Neural crest cell (in vitro differentiated cells): ENCODE measurements around the gene CREG1. TPM values are rescaled to one million over a fixed set of nuclear protein-coding genes. Genes with fewer than 3 reads are reported as not detected.

Experiments
- DNase-seq: peaks from one replicate; pipeline ENCODE4 v3.0.0; 2021; ENCODE audit warnings: low read depth, mixed read lengths, low spot score
- H3K27ac Mint-ChIP-seq: one replicate; pipeline ENCODE4 v1.8.0; 2021; ENCODE audit warnings: mild to moderate bottlenecking, mixed read lengths; ENCODE audit not compliant: unreplicated experiment
- H3K27me3 Mint-ChIP-seq: 2 replicates; pipeline ENCODE4 v1.8.0; 2021; ENCODE audit warnings: low read depth, mild to moderate bottlenecking, mixed read lengths
- H3K36me3 Mint-ChIP-seq: 2 replicates; pipeline ENCODE4 v1.8.0; 2021; ENCODE audit warnings: low read depth, mild to moderate bottlenecking, mixed read lengths
- H3K4me1 Mint-ChIP-seq: 2 replicates; pipeline ENCODE4 v1.8.0; 2021; ENCODE audit warnings: mixed read lengths
- H3K4me3 Mint-ChIP-seq: one replicate; pipeline ENCODE4 v1.8.0; 2021; ENCODE audit warnings: mild to moderate bottlenecking, mixed read lengths
- H3K9me3 Mint-ChIP-seq: 2 replicates; pipeline ENCODE4 v1.8.0; 2021; ENCODE audit warnings: mixed read lengths
- CTCF ChIP-seq: fragments of 200-600 bp; sonication (generic); conservative IDR thresholded peaks from 2 replicates; pipeline ENCODE4 v1.5.0; 2021; ENCODE audit warnings: antibody characterized with exemption, mild to moderate bottlenecking
- total RNA-seq: library from RNA; stranded (reverse); gene quantifications from 2 replicates; pipeline ENCODE4 v1.2.1, GENCODE V29; 2021

CREG1 gene
- total RNA-seq, 1 donor from 2014 or later: 24.1 TPM

GRCh38 chr1:167518331-167518700 lies 35.2 kb downstream of the CREG1 start, which contains the start of gene CD247:
Gene CD247 (minus strand): TSS chr1:167518529. CDS start chr1:167518465, 64 bp downstream.
- Mint-ChIP-seq H3K36me3 (peaks cover 3% of the 10 kb centered on the region), H3K27me3 (no peaks in the 10 kb centered on the region), H3K9me3 (peaks cover 6% of the 10 kb centered on the region), H3K4me1 (peaks cover 21% of the 10 kb centered on the region), H3K27ac (no peak within 1 kb of the TSS), H3K4me3 (no peak within 1 kb of the TSS)
- no peak for TF ChIP-seq CTCF
- no peak for DNase-seq

GRCh38 chr1:167517535-167518330 lies 35.8 kb downstream of the CREG1 start:
- H3K4me3 Mint-ChIP-seq: no peak overlapping the region
- peaks cover 4% of the 10 kb centered on the region for H3K9me3 Mint-ChIP-seq
- peaks cover 21% of the 10 kb centered on the region for H3K4me1 Mint-ChIP-seq
- H3K36me3 Mint-ChIP-seq: peaks cover 3% of the 10 kb centered on the region
- no peak for DNase-seq
- no peak for TF ChIP-seq CTCF
- H3K27ac Mint-ChIP-seq: no peak overlapping the region
- no peaks in the 10 kb centered on the region for H3K27me3 Mint-ChIP-seq

GRCh38 chr1:167516404-167517388 lies 36.9 kb downstream of the CREG1 start:
- no peak overlapping the region for H3K4me3 Mint-ChIP-seq
- no peak for DNase-seq
- no peaks in the 10 kb centered on the region for H3K36me3 Mint-ChIP-seq
- no peak for TF ChIP-seq CTCF
- peaks cover 30% of the 10 kb centered on the region for H3K4me1 Mint-ChIP-seq
- H3K9me3 Mint-ChIP-seq: no peaks in the 10 kb centered on the region
- H3K27me3 Mint-ChIP-seq: no peaks in the 10 kb centered on the region
- H3K27ac Mint-ChIP-seq: no peak overlapping the region

GRCh38 chr1:167515893-167516321 lies 37.7 kb downstream of the CREG1 start:
- Mint-ChIP-seq H3K27ac (no peak overlapping the region), H3K27me3 (no peaks in the 10 kb centered on the region), H3K9me3 (no peaks in the 10 kb centered on the region), H3K36me3 (no peaks in the 10 kb centered on the region), H3K4me3 (no peak overlapping the region), H3K4me1 (peaks cover 30% of the 10 kb centered on the region)
- DNase-seq: no peak
- TF ChIP-seq CTCF: no peak

- H3K4me1 Mint-ChIP-seq: peaks cover 30% of the 10 kb centered on the region
These were observed 38.1 kb downstream of the CREG1 start for GRCh38 chr1:167515461-167515860.

More at GRCh38 chr1:167515461-167515860, 38.1 kb downstream of the CREG1 start:
- Mint-ChIP-seq H3K27me3 (no peaks in the 10 kb centered on the region), H3K9me3 (no peaks in the 10 kb centered on the region), H3K27ac (no peak overlapping the region), H3K36me3 (no peaks in the 10 kb centered on the region), H3K4me3 (no peak overlapping the region)
- TF ChIP-seq CTCF: no peak
- no peak for DNase-seq
